SK-N-SH treated with all-trans-retinoic acid at 6 μM for 48 hours (cell line): ENCODE measurements around the gene CASQ2.

Source experiments
- ZNF565 ChIP-seq: fragments of 450-650 bp; formaldehyde crosslinking; conservative IDR thresholded peaks from 2 replicates; pipeline ENCODE4 v1.5.0; 2020; ENCODE audit warnings: low read depth, mild to moderate bottlenecking, moderate library complexity
- ZNF70 ChIP-seq: fragments of 450-650 bp; formaldehyde crosslinking; IDR thresholded peaks from 2 replicates; pipeline ENCODE4 v1.5.0; 2020; ENCODE audit warnings: mild to moderate bottlenecking, moderate library complexity
- TF ChIP-seq, protein P1 (sequence below): fragments of 250-450 bp; sonication (Bioruptor Pico); IDR thresholded peaks from 2 replicates; pipeline ENCODE4 v1.8.0; 2020; ENCODE audit warnings: mild to moderate bottlenecking, moderate library complexity, borderline replicate concordance
- TF ChIP-seq, protein P2 (sequence below): fragments of 250-450 bp; sonication (Bioruptor Pico); IDR thresholded peaks from 2 replicates; pipeline ENCODE4 v1.8.0; 2021; ENCODE audit warnings: low read depth, mild to moderate bottlenecking, moderate library complexity, borderline replicate concordance

DNA sequence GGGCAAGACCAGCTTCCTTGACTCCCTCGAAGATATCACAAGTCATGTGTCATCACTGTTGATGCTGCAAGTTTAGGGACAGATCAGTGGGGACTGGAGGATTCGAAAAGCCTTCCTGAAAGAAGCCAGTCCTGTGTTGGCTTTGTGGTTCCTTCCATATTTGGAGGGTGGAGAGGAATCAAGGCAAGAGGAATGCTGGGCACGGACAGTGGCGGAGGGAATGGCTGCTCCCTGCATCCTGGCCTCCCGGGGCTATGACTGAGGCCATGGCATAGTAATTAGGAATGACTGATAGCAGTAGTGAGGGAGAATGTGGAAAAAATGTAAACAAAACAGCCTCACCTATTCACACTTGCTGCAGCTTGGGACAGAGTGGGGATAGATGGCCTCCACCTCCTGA is 90.4 kb downstream of the CASQ2 start:
- TF ChIP-seq ZNF565 (CRISPR knock-in tag): no peak
- TF ChIP-seq, protein P1, sequence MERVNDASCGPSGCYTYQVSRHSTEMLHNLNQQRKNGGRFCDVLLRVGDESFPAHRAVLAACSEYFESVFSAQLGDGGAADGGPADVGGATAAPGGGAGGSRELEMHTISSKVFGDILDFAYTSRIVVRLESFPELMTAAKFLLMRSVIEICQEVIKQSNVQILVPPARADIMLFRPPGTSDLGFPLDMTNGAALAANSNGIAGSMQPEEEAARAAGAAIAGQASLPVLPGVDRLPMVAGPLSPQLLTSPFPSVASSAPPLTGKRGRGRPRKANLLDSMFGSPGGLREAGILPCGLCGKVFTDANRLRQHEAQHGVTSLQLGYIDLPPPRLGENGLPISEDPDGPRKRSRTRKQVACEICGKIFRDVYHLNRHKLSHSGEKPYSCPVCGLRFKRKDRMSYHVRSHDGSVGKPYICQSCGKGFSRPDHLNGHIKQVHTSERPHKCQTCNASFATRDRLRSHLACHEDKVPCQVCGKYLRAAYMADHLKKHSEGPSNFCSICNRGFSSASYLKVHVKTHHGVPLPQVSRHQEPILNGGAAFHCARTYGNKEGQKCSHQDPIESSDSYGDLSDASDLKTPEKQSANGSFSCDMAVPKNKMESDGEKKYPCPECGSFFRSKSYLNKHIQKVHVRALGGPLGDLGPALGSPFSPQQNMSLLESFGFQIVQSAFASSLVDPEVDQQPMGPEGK (CRISPR knock-in tag): no peak
- no peak for TF ChIP-seq ZNF70 (CRISPR knock-in tag)
- TF ChIP-seq, protein P2, sequence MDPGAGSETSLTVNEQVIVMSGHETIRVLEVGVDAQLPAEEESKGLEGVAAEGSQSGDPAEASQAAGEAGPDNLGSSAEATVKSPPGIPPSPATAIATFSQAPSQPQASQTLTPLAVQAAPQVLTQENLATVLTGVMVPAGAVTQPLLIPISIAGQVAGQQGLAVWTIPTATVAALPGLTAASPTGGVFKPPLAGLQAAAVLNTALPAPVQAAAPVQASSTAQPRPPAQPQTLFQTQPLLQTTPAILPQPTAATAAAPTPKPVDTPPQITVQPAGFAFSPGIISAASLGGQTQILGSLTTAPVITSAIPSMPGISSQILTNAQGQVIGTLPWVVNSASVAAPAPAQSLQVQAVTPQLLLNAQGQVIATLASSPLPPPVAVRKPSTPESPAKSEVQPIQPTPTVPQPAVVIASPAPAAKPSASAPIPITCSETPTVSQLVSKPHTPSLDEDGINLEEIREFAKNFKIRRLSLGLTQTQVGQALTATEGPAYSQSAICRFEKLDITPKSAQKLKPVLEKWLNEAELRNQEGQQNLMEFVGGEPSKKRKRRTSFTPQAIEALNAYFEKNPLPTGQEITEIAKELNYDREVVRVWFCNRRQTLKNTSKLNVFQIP (CRISPR knock-in tag): no peak
